Superior temporal gyrus (tissue), 1 donor: ENCODE results near the gene UNC13C.

ENCODE experiments used
- DNase-seq: peaks from one replicate; pipeline ENCODE4 v3.0.0-alpha.2; 2016; ENCODE audit errors: extremely low spot score

UNC13C gene

DNA sequence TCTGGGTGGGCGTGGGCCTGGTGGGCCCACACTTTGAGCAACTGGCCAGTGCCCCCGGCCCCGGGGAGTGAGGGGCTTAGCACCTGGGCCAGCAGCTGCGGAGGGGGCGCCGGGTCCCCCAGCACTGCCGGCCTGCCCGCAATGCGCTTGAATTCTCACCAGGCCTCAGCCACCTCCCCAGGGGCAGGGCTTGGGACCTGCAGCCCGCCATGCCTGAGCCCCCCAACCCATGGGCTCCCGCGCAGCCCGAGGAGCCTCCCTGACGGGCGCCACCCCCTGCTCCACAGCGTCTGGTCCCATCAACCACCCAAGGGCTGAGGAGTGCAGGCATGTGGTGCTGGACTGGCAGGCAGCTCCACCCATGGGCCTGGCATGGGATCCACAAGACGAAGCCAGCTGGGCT, 484.3 kb downstream of the UNC13C start:
- DNase-seq: no peak

DNA sequence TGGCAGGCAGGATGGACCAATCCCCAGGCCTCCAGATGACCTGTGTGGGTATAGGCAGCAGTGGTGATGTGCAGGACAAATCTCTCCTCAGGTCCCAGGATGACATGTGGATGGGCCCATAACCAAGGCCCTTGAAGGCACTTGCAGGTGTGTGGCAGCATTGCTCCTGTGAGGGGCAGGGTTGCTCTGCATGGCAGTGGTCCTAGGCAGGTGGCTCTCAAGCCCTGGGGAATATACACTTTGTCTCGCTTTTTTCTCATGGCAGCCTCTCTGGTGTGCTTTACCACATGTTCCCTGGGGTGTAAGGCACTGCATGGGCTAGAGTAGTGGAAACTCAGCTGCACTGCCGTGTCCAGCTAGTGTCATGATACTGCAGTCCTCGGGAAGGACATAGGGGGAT, 503.6 kb downstream of the UNC13C start:
- no peak for DNase-seq

DNA sequence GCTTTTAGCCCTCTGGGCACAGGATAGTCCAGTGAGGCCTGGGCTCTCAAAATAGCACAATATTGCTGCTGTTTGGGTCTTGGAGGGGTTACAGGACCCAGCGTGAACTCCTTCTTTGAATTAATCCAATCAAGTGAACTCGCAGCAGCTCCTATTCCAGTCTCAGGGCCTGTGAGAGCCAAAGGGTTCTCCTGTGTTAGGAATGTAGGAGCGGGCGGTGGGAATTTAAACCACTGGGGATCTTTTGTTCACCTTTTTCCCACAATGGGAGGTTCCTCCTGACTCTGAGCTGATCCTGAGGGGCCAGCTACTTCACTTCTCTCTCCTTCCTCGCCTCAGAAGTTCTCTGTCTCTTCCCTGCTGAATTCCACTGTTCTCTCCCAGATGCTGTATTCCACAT, 504.0 kb downstream of the UNC13C start:
- no peak for DNase-seq

DNA sequence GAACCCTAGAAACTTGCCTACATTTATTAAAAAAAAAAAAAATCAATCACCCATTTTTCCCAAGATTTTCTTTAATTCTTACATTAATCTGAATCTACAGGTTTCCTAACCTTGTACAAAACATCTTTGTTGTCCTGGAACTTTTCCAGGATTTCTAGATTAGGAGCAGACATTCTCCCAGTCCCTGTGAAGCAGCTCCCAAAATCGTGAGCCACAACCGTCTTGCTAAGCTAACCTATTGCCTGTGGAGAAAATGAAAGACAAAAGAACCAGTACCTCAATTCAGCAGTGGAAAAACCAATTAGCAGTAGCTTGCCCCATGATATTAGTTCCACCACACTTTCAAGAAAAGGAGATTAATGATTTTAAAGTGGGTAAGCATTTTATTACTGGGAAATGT, 522.1 kb downstream of the UNC13C start:
- DNase-seq: no peak

DNA sequence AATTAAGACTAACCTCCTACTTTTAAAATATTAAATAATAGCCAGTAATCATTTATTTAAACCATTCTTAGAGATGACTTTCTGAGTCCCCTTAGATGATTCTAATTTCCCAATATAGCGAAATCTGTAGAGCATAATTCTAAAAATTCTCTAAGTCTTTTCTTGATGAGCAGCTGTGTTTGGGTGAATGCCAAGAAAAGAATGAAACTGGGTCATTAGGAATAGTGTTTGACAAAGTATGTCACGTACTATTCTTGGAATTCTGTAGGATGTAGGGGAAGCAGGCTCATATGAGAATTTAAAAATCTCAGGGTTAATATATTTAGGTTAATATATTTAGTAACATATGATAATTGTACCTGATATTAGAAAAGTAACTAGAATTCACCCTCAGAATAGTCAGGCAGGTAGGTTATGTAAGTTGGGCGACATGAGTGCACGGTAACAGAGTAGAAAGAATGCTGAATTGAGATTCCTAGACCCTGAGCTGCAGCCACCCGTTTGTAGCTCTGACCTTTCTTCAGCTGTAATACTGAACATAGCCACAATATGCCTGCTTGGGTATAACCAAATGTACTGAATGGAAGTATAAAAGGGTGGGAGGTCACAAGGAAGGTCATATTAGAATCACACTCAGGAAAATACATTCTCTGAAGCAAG, 524.3 kb downstream of the UNC13C start:
- no peak for DNase-seq

DNA sequence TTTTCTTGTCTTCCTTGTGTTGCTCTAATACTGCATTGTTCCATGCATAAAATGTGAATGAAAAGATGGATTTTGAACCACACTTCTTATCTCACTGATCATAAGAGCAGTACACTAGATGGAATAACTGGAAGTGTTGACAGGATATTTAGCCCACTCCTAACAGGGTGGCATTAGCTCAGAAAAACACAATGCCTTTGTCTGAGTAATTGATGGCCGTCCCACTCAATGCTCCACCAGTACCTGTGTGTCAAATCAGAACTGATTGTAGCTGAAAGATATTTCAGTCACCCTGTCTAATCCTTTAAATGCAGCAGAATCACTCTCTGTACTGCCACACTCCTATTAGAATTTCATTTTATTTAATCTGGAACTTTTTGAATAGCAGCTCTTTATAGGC, 526.5 kb downstream of the UNC13C start:
- no peak for DNase-seq

DNA sequence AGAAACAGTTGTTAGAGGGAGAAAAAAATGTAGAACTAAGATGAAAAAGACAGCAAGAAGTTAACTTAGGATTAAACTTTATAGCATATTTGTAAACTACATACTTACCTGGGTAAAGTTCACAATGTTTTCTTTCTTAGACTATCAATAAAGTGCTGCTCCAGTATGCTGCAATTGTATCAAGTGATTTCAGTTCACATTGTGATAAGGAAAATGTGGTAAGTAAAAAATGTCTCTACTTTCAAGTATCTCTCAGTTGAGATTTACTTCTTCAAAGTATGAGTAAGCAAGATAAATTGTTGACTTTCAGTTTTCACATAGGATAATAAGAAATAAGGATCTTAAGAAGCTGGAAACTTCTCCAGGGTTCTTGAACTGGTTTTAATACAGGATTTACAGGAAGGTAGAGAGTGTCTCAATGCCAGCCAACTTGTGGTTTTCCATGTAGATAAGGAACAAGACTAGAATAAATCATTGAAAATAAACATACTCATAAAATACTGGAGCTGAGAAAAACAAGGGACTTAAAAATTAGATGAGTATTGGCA, 528.8 kb downstream of the UNC13C start:
- no peak for DNase-seq

DNA sequence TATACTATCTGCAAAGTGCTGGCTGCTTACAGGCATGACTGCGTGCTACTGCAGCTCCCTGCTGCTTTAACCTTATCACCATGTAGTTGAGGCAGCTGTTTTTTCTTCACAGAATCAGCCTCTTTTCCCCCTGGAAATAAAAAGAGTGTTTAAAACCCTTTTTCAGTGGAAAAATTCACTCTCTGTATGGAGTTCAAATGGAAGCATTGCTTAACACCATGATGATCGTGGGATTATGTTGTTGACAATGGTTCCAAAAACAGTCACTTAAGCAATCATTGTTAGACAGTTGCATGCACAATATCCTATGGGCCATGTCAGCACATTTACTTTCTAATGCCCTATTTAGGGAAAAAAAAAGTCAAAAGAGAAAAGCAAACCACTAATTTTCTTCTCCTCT, 536.4 kb downstream of the UNC13C start:
- DNase-seq: no peak

DNA sequence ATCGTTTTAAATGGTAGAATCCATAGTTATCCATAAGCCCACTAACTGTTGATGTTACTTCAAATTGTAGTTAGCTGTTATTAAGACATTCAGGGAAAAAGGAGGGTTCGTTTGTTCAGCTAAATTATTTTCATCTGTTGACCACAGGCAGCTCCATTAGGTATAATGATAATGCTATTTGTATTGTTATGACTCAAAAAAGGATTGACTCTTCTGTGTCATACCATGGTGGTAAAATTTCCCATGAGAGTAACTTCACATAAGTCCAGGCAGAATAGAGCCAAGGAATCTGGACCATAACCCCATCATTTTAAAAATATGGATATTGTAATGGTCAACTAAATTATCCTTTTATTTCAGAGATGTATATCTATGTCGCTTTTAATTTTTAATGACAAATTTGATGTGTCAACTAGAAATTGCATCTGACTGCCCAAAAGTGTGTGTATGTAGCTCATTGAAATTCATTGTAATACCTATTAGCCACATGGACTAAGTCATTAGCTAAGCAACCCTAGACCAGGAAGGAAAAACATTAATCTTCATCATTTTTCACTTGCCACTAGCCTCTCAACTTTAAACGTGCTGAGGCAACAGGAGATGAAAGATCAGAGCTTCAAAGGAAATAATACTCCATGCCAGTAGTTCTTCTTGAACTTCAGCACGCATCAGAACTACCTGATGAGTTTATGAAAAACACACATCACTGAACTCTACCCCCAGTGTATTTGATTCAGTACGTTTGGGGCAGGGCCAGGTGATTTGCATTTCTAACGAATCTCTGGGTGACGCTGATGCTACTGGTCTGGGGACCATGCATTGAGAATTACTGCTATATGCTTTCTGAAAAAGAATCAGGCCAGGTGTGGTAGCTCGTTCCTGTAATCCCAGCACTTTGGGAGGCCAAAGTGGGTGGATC, 537.7 kb downstream of the UNC13C start:
- no peak for DNase-seq

DNA sequence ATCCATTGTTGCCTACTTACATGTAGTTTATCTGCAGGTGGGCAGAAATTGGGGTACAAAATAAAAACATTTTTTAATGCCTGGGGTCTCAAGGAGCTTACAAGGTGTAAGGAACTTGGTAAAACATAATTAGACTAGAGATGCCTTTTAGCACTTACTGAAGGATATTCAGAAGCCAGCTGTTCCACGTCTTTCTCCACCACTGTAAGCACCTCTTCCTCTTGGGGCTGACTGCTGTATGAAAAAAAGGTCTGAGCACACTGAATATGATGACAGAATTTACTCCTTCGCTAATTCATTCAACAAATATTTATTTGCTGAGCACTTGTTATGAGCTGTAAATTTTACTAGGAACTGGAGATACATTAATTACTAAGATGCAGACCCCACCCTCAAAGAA, 539.1 kb downstream of the UNC13C start:
- no peak for DNase-seq

DNA sequence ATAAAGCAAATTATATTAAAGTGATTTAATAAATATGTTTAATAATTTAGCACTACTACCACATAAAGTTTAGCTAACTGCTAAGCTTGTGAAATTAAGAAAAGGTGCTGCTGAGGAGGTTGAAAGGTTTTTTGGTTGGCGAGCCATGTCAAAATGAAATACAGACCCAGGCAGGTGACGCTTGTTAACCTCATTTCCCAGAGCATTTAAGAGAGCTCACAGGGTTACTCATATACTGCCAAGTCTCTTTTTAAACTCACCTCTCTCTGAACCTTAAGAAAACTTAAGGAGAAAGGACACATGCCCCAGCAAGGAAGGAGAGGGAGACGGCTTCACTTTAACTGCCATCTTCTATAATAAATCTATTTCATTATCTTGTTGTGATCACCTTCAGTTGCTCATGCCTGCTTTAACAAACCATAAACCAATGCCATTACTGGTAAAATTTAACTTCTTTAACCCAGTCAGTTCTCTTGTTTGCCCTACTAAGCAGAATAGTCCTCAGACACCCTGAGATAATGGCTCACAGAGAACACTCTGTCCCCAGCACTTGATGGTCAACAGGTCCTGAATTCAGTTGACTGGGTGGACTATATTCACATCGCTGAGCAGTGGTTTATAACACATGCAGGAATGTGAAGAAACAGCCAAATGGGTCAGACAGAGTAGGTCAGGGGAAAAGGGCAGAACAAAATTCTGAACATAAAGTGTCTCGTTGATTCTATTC, 540.1 kb downstream of the UNC13C start:
- DNase-seq: no peak

DNA sequence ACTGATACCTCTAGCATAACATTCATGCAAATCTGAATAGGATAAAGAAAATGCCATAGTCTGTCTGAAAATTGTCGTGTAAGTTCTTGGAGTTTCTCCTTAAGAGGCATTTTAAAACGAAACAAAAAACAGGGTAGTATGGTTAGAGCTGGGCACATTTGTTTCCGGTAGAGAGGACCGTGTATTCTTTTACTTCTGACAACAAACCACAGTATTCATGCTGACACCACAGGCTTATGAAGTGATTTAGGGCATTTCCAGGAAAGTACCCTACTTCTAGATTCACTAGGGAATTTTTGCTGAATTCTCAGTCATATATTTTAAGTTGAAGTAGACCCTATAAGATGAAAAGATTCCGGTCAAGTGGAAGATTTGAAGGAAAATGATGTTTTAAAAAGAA, 541.3 kb downstream of the UNC13C start:
- DNase-seq: peak; percentile 14

DNA sequence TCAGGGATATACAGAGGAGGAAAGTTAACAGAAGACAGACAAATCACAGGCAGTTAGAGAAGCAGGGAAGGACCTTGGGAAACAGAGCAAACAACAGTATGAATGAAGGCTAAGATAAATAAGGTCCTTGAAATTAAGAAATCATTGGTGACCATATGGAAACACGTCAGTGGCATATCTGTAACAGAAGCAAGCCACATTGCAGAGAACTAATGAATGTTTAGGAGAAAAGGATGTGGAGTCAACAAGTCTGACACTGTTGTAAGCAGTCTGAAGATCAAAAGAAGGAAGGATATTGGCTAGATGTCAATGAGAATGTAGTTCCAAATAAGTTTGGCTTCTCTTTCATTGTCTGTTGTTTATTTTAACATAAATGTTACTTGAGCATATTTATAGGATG, 542.4 kb downstream of the UNC13C start:
- no peak for DNase-seq

DNA sequence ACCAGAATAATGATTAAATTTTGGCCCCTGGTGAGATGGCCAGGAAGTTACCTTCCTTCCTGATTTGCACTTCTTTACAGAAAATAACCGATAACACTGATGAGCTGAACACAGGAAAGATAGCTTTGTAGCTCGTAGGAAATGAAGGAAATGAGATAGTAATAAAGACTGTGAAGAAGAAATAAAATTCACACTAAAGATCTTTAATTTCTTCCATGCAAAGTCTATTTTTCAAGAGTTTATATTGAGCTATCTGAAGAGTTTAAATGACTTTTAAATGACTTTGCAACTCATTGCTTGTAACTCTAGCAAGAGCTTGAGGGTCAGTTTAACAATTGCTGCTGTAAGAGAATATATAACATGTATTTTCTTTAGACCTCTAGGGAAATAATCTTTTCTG, 543.0 kb downstream of the UNC13C start:
- no peak for DNase-seq

DNA sequence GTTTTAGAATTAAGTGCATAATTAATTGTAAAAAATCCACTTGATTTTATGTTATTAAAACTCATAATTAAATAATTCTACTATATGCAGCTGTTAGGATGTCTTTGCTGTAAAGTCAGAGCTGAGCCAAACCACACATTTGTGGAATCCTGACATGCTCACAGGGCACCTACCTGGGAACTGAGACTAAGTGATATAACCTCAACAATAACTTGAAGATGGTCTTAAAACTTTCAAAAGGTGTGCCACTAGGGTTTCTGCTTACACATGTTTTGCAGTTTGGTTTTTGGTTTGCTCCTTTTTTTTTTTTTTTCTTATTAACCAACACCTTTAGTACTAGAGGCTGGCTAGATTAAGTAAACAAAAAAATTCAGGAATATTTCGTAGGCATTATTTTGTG, 549.8 kb downstream of the UNC13C start:
- no peak for DNase-seq

DNA sequence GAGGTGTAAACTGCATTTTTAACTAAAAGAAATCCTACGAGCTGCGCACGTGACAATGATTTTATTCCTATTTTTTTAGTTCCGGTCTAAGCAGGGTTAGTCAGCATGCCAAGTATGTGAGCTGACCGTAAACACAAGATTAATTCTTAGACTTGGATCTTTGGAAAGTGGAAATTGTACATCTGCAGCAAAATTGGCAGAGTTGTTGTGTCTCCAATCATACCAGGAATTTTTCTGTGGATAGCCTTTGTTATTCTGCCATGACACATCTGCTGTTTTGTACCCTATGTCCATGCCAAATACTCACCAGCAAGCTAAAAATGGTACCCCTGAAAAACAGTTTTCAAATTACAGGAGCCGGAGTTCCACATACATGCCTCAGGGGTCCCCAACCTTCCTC, 562.5 kb downstream of the UNC13C start:
- DNase-seq: no peak

DNA sequence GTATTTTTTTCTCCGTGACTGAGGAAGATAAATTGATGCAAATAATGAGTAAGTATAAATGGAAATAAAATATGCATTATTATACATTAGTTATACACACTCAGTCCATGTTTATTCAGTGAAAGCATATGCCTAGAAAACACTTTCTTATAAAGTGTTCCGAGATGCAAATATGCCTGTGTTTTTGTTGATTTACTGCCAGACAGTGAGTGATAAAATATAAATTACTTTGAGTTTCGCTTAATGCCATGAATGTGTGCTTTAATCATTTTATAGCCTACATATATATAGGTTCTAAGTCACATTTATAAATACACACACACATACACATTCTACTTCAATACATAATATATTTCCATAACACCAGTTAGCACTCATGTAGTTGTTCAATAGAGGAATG, 569.2 kb downstream of the UNC13C start:
- DNase-seq: no peak

DNA sequence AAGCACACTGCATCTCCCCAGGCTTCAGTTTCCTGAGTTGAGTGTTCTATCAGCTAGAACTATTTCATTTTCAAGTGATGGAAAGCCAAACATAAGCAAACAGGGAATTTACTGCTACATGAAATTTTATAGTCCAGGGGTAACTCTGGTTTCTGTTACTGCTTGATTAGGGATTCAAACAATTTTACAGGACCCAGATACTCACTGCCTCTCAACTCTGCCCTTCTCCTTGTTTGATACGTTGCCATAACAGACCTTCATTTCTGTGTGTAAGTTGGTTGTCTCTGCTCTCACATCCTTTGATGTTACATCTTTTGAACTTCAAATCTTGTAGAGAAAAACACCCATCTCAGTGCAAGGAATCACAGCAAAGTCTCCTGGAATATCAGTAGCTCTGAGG, 572.7 kb downstream of the UNC13C start:
- no peak for DNase-seq

DNA sequence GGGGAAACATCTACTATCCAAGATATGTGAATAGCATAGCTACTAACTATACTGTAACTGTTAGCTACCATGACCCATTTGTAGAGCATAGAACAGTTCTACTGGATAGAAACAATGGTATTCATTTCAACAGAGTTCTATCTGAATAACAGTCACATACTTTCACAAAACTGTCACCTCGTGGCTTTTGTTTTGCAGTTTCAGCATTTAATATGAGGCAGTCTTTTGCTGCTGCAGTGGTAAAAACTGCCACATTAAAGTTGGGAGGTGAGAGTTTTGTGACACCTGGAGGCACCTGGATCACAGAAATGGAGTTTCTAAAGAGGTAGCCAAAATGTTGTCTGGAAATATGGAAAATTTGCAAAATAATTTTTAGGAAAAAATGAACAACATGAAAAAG, 578.0 kb downstream of the UNC13C start:
- no peak for DNase-seq

DNA sequence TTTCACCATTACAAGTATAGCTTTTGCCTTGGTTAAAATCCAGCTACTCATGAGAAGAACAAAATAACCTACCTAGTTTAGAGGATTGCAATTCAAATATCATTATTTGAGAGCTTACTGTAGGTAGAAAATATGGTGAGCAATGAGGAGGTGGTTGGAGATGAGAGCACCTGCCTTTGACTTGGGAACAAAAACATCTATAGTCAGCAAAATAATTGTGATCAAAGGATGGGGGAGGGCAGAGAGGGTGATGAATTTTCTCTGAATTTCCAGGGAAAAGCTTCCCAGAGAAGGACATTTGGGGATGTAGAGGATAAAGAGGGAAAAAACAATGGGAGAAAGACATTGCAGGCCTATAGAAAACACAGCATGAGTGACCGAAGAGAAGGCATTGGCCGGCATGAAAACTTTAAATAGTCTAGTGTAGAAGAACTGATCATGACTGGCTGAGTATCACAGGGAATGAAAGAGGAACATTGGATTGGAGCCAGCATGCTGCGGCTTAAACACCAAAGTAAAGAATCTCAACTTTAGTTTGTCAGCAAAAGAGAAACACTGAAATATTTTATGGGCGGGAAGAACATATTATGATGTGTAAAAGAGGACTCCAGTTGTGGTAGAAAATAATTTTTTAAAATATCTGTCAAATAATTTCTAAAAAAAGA, 581.3 kb downstream of the UNC13C start:
- DNase-seq: no peak

DNA sequence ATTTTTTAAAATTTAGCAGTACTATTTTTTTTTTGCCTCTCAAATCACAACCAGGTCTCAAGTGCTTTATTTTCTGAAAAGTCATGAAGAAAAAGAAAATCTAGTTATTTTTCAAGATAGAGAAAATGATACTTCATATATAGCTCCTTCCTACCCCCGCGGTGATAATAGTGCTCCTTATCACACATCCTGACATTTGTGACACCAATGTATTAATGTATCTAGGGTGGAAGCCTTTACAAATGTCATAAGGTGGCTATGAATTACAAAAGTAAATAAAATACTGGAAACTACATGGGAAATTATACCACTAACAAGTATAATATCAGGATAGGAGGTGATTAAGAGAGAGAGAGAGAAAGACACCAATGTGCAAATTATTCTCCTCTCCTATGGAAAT, 582.2 kb downstream of the UNC13C start:
- DNase-seq: no peak

DNA sequence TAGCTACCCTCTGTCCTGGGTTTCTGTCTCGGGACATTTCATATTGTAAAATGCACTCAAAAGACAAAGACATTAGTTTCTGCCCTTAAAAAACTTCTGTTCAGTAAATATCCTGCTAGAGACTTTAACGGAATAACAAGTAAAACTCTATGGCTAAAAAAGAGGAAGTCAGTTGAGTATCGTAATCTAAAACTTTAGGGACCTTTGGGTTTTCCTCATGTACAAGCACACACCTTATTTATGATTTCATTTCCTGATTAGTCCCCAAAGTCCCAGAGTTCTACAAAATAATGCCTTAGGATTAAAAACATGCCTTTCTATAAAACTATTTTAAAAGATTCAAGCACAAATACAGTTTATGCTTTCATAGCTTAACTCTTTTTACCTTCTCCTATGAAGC, 585.9 kb downstream of the UNC13C start:
- no peak for DNase-seq
